Neural progenitor cell (in vitro differentiated cells): ENCODE results near the gene ACACB. TPM values are rescaled to one million over a fixed set of nuclear protein-coding genes. Genes with fewer than 3 reads are reported as not detected.

Experiments used
- DNase-seq: peaks from one replicate; pipeline ENCODE4 v3.0.0-alpha.2; 2016; ENCODE audit warnings: low spot score
- H2AFZ ChIP-seq: fragments of 200-600 bp; sonication (generic); replicated peaks from 2 replicates; pipeline ENCODE4 v1.6.1; 2016; ENCODE audit warnings: antibody characterized with exemption
- H3F3A ChIP-seq: fragments of 200-600 bp; sonication (generic); 2 replicates; pipeline ENCODE4 v1.6.1; 2016; ENCODE audit warnings: antibody characterized with exemption, low read depth
- H3K27ac ChIP-seq: fragments of 200-600 bp; sonication (generic); 2 replicates; pipeline ENCODE4 v1.5.1; 2016; ENCODE audit warnings: mild to moderate bottlenecking
- H3K27me3 ChIP-seq: fragments of 200-600 bp; sonication (generic); 2 replicates; pipeline ENCODE4 v1.6.1; 2016; ENCODE audit warnings: mild to moderate bottlenecking, moderate library complexity
- H3K36me3 ChIP-seq: fragments of 200-600 bp; sonication (generic); 2 replicates; pipeline ENCODE4 v1.5.1; 2016
- H3K4me1 ChIP-seq: fragments of 200-600 bp; sonication (generic); 2 replicates; pipeline ENCODE4 v1.6.1; 2016; ENCODE audit warnings: mixed run types
- H3K4me2 ChIP-seq: fragments of 200-600 bp; sonication (generic); 2 replicates; pipeline ENCODE4 v1.6.1; 2016
- H3K4me3 ChIP-seq: fragments of 200-600 bp; sonication (generic); 2 replicates; pipeline ENCODE4 v1.5.1; 2016
- H3K79me2 ChIP-seq: fragments of 200-600 bp; sonication (generic); 2 replicates; pipeline ENCODE4 v1.6.1; 2016; ENCODE audit warnings: low read depth
- H3K9ac ChIP-seq: fragments of 200-600 bp; sonication (generic); 2 replicates; pipeline ENCODE4 v1.6.1; 2016
- H3K9me3 ChIP-seq: fragments of 200-600 bp; sonication (generic); 2 replicates; pipeline ENCODE4 v1.5.1; 2016; ENCODE audit warnings: low read depth
- H4K20me1 ChIP-seq: fragments of 200-600 bp; sonication (generic); 2 replicates; pipeline ENCODE4 v1.6.1; 2016; ENCODE audit warnings: low read depth
- H3K27ac Mint-ChIP-seq: 3 replicates; pipeline ENCODE4 v1.8.0; 2021; ENCODE audit warnings: mixed read lengths
- H3K27me3 Mint-ChIP-seq: 2 replicates; pipeline ENCODE4 v1.8.0; 2022; ENCODE audit warnings: low read depth, mild to moderate bottlenecking, inconsistent platforms, moderate library complexity, mixed read lengths; ENCODE audit not compliant: insufficient read depth
- H3K36me3 Mint-ChIP-seq: 3 replicates; pipeline ENCODE4 v1.8.0; 2021; ENCODE audit warnings: mixed read lengths
- H3K4me1 Mint-ChIP-seq: 3 replicates; pipeline ENCODE4 v1.8.0; 2021; ENCODE audit warnings: mixed read lengths
- H3K4me3 Mint-ChIP-seq: 3 replicates; pipeline ENCODE4 v1.8.0; 2021; ENCODE audit warnings: mild to moderate bottlenecking, moderate library complexity, mixed read lengths
- H3K9me3 Mint-ChIP-seq: 3 replicates; pipeline ENCODE4 v1.8.0; 2020; ENCODE audit warnings: mixed read lengths
- CTCF ChIP-seq: fragments of 200-600 bp; sonication (generic); IDR thresholded peaks from 2 replicates; pipeline ENCODE4 v1.5.1; 2017; ENCODE audit warnings: antibody characterized with exemption, mild to moderate bottlenecking
- EZH2 ChIP-seq: fragments of 200-600 bp; sonication (generic); IDR thresholded peaks from 2 replicates; pipeline ENCODE4 v1.6.1; 2017; ENCODE audit warnings: antibody characterized with exemption, mild to moderate bottlenecking, moderate library complexity
- EZH2phosphoT487 ChIP-seq: fragments of 200-600 bp; sonication (generic); IDR thresholded peaks from 2 replicates; pipeline ENCODE4 v1.6.1; 2017; ENCODE audit warnings: antibody characterized with exemption
- total RNA-seq: library from RNA; depleted of rRNA; stranded (reverse); fragments of >200 nt; gene quantifications from 2 replicates; pipeline ENCODE4 v1.2.3, GENCODE V29; 2015; ENCODE audit warnings: low replicate concordance

The ACACB gene
- total RNA-seq, 1 donor from 2014 or later, result 2.4 TPM

- H3K36me3 ChIP-seq, result no peaks in the 10 kb centered on the region
- no peak overlapping the region for H3K9ac ChIP-seq
- no peaks in the 10 kb centered on the region for H3K9me3 ChIP-seq
- Mint-ChIP-seq H3K36me3 (peaks cover 9% of the 10 kb centered on the region), H3K27ac (no peak overlapping the region), H3K4me1 (no peaks in the 10 kb centered on the region), H3K27me3 (no peaks in the 10 kb centered on the region), H3K9me3 (no peaks in the 10 kb centered on the region), H3K4me3 (no peak overlapping the region)
- no peak overlapping the region for H2AFZ ChIP-seq
- H3F3A ChIP-seq, result no peaks in the 10 kb centered on the region
- no peak overlapping the region for H3K4me2 ChIP-seq
- no peaks in the 10 kb centered on the region for H3K27me3 ChIP-seq
- TF ChIP-seq EZH2phosphoT487 (no peak), CTCF (no peak), EZH2 (no peak)
- no peak overlapping the region for H3K27ac ChIP-seq
- H4K20me1 ChIP-seq, result no peaks in the 10 kb centered on the region
- H3K4me1 ChIP-seq, result no peaks in the 10 kb centered on the region
- H3K4me3 ChIP-seq, result no peak overlapping the region
- H3K79me2 ChIP-seq, result no peaks in the 10 kb centered on the region
- DNase-seq, result no peak
Measured at GRCh38 chr12:109203480-109203879, 87.1 kb downstream of the ACACB start.

GRCh38 chr12:109209082-109209481, 92.7 kb downstream of the ACACB start:
- no peaks in the 10 kb centered on the region for H3K9me3 ChIP-seq
- H4K20me1 ChIP-seq, result no peaks in the 10 kb centered on the region
- Mint-ChIP-seq H3K9me3 (no peaks in the 10 kb centered on the region), H3K4me3 (no peak overlapping the region), H3K4me1 (no peaks in the 10 kb centered on the region), H3K27ac (no peak overlapping the region), H3K27me3 (no peaks in the 10 kb centered on the region), H3K36me3 (peaks cover 13% of the 10 kb centered on the region)
- no peak overlapping the region for H3K27ac ChIP-seq
- no peak overlapping the region for H3K4me3 ChIP-seq
- no peaks in the 10 kb centered on the region for H3K27me3 ChIP-seq
- no peaks in the 10 kb centered on the region for H3K36me3 ChIP-seq
- H3K9ac ChIP-seq, result no peak overlapping the region
- DNase-seq, result no peak
- TF ChIP-seq CTCF, result no peak
- no peak for TF ChIP-seq EZH2phosphoT487
- no peak for TF ChIP-seq EZH2
- no peak overlapping the region for H3K4me2 ChIP-seq
- peaks cover 13% of the 10 kb centered on the region for H3F3A ChIP-seq
- no peaks in the 10 kb centered on the region for H3K79me2 ChIP-seq
- H2AFZ ChIP-seq, result no peak overlapping the region
- H3K4me1 ChIP-seq, result no peaks in the 10 kb centered on the region

GRCh38 chr12:109212460-109213115, 96.2 kb downstream of the ACACB start:
- H3K36me3 Mint-ChIP-seq, result peaks cover 13% of the 10 kb centered on the region
- H3K27me3 Mint-ChIP-seq, result no peaks in the 10 kb centered on the region

More at GRCh38 chr12:109212460-109213115, 96.2 kb downstream of the ACACB start:
- no peak overlapping the region for H3K4me2 ChIP-seq
- no peaks in the 10 kb centered on the region for H3K36me3 ChIP-seq
- no peak for DNase-seq
- no peaks in the 10 kb centered on the region for H4K20me1 ChIP-seq
- H3K4me1 ChIP-seq, result no peaks in the 10 kb centered on the region
- TF ChIP-seq EZH2 (no peak), EZH2phosphoT487 (no peak), CTCF (no peak)
- no peaks in the 10 kb centered on the region for H3K9me3 ChIP-seq
- H3K27ac Mint-ChIP-seq, result no peak overlapping the region
- no peaks in the 10 kb centered on the region for H3K9me3 Mint-ChIP-seq
- no peak overlapping the region for H3K9ac ChIP-seq
- H3F3A ChIP-seq, result peaks cover 13% of the 10 kb centered on the region
- H2AFZ ChIP-seq, result no peak overlapping the region
- H3K4me3 ChIP-seq, result no peak overlapping the region
- H3K27me3 ChIP-seq, result no peaks in the 10 kb centered on the region
- H3K4me1 Mint-ChIP-seq, result no peaks in the 10 kb centered on the region
- H3K27ac ChIP-seq, result no peak overlapping the region
- H3K79me2 ChIP-seq, result no peaks in the 10 kb centered on the region
- no peak overlapping the region for H3K4me3 Mint-ChIP-seq
